ENCODE data around the gene CACNA1E.
A peak's percentile ranks its signal among the peaks of the same experiment; 100 is the strongest.

Gene CACNA1E

DNA sequence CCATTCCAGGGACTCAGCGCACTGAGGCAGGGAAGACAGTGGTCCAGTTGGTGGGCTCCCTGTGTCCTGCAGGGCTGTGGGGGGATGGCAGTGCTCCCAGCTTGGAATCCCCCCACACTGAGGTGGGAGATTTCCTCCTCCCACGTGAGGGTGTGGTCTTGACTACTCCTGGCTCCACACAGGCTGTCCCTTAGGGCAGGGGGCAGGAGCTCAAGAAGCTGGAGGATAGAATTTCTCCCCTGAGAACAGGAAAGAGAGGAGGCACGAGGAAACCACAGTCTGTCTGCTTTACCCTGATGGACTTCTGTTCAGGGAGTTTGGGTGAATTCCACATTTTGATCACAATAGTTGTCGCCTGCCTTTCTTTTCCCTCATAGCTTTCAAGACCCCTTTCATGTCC lies 62.1 kb downstream of the CACNA1E start:
- intact Hi-C loops (cut with DNase I): no loop called here
- DNase-seq: no peak

DNA sequence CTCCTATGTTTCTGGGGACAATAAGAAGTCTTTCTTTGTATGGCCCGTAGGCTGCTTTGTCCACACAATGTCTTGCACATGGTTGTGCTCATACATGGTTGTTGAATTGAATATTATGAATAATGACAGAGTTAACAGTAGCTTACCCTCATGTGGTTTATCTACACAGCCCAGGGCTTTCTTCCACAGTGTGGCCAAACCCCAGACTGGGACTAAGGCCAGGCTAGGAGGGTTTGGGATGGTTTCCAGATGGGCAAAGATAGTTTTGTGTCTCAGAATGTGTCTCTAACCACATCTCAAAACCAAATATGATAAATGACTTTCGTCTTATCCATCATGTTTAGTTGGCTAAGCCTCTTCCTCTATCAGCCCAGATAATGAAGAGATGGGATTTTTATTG lies 65.2 kb downstream of the CACNA1E start:
- intact Hi-C loops (cut with DNase I): no loop called here
- no peak for DNase-seq

DNA sequence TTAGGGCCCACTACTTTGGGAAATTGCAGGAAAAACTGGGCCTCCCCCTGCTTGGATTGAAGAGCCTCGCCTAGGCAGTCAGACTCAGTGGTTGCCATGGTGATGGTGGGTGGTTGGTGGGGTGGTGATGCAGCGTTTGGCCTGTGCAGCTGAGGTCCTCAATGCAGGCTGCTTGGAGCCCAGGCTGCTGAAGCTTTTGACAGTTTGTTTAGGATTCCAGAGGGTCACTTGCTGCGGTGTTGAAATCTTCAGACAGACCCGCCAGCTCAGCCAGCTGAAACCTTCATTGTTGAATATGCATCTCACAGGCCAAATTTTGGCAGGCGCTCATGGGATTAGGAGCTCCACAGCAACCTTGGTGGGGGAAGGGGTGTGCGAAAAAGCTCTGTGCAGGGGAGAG lies 67.9 kb downstream of the CACNA1E start:
- intact Hi-C loops (cut with DNase I): loop anchor here (10.0 kb wide), 1 partner anchor 66 kb away; the partner anchor contains the start of gene CACNA1E
- peak; percentile 68 to 96 (median 84) for DNase-seq

DNA sequence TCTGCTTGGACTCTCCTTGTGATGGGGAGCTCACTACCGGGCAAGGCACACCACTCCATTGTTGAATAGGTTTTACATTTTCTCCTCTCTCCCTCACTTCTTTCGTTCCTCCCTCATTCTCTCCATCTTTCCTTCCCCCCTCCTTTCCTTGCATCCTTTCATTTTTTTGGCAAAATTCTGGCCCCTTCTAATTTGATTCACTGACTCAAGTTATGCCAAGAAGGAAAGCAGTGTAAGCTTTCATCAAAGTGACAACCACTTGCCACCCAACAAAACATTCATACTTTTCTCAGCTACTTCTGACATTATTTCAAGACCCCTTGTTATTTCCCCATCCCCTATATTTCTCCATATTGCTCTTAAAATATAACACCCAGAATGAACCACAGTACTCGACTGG lies 68.4 kb downstream of the CACNA1E start:
- intact Hi-C loops (cut with DNase I): loop anchor here (10.0 kb wide), 1 partner anchor 67 kb away; the partner anchor contains the start of gene CACNA1E
- DNase-seq: no peak

DNA sequence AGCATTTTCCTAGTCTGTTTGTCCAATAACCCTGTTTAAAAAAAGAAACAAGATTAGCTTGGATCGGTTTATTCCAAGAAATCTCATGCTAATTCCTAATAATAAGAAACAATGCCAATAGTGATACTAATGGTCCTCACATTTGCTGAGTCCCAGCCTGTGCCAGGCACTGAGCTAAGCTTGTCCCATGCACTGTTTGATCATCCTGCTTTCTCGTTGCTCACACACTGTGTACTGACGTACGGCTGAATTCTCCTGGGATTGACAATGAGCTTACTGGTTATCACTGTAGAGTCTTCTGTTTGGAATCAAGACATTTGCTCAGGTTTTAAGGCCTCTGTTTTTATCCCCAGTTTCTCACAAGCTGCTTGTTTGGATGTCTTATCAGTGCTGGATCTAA lies 71.1 kb downstream of the CACNA1E start:
- peak in 32 of 42 donors; percentile 19 to 84 (median 52) for DNase-seq
- intact Hi-C loops (cut with DNase I): loop anchor here (10.0 kb wide), 1 partner anchor 70 kb away; the partner anchor contains the start of gene CACNA1E

DNA sequence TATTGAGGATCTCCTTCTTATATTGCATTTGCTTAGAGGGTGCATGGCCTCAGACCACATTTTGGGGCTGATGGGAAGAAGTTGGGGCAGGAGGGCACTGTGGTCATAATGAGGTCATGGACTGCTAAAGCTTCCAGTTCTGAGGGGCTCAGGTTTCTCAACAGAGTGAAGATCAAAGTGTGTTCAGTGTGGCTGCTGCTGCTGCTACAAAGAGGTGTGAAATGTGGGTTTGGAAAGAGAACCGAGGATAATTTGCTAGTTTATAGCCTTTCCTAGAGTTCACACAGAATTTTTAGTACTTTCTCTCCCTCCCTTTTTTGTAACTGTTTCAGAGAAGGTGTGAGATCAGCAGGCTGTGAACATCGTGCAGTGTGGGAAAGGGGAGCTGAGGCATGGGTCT lies 73.3 kb downstream of the CACNA1E start:
- no peak for DNase-seq

DNA sequence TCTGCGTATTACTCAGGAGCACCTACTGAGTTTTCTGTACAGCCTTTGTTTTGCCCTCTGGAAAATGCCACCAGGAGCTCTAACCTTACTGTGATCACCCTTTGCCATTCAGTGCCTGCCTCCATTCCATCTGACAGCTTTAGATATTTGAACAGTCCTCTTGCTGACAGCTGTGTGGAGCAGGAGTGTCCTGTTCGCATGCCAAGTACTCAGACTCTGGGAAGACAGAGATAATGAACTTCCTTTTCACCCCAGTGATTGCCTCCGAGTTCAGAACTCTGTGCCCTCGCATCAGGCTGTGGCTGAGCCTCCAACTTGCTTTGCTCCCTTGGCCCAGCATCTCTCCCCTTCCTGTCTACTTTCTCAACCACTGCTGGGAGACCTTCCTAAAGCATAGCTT lies 74.0 kb downstream of the CACNA1E start:
- peak in 7 of 42 donors; percentile 3 to 61 (median 27) for DNase-seq
- intact Hi-C loops (cut with DNase I): loop anchor here (10.0 kb wide), 1 partner anchor 73 kb away; the partner anchor contains the start of gene CACNA1E

More for the DNA sequence above, 73.3 kb downstream of the CACNA1E start:
- intact Hi-C loops (cut with DNase I): loop anchor here (10.0 kb wide), 1 partner anchor 72 kb away; the partner anchor contains the start of gene CACNA1E

DNA sequence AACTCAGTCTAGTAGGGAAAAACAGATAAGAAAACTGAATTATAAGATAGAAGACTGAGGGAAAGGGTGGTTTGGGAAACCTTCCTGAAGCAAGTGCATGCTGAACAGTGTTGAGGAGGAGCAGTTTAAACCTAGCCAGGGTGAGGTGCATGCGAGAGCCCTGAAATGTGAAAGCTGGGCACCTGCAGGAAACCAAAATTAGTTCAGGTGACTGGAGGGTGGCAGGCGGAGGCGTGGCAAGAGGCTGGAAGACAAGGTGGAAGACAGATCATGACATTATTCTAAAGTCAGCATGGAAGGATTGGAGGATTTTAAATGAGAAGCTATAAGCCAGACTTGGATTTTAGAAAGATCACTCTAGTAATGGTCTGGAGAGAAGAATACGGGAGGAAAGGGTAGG lies 75.1 kb downstream of the CACNA1E start:
- intact Hi-C loops (cut with DNase I): loop anchor here (10.0 kb wide), 1 partner anchor 74 kb away; the partner anchor contains the start of gene CACNA1E
- peak in 25 of 42 donors; percentile 28 to 78 (median 47) for DNase-seq

DNA sequence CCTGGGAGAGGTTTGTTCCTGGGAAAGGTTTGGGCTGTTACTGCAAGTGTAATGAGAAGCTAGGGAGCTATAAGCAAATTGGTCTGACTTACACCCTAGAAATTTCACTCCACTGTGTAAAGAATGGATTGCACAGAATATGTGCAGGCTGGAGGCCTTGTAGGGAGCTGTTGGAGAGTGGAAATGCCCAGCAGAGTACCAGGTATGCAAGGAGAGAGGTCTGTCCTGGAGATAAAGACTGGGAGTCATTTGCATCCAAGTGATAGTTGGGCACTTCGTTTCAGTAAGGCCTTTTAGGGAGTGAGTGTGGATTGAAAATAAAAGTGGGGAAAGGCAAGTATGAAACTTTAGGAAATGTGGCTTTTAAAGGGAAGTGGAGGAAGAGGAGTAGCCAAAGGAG lies 75.8 kb downstream of the CACNA1E start:
- intact Hi-C loops (cut with DNase I): loop anchor here (10.0 kb wide), 1 partner anchor 74 kb away; the partner anchor contains the start of gene CACNA1E

DNA sequence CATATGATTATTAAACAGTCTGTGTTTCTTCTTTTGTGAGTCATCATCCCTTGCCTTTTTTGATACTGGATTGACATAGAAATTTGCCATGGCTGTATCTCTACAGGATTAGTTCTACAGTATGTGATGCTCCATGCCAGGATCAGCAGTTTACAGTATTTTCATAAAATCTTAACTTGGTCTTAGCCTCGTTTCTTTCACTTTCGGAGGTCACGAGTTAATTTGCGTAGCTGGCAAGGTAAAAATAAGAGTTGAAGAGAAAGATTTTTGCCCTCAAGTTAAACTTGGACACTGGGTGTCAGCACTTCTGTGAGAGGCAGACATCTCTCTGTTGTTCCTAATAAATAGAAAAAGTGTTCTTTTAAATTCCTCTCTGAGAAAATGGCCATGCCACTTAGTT lies 79.1 kb downstream of the CACNA1E start:
- intact Hi-C loops (cut with DNase I): no loop called here
- DNase-seq: no peak

More for the DNA sequence above, 75.8 kb downstream of the CACNA1E start:
- no peak for DNase-seq

DNA sequence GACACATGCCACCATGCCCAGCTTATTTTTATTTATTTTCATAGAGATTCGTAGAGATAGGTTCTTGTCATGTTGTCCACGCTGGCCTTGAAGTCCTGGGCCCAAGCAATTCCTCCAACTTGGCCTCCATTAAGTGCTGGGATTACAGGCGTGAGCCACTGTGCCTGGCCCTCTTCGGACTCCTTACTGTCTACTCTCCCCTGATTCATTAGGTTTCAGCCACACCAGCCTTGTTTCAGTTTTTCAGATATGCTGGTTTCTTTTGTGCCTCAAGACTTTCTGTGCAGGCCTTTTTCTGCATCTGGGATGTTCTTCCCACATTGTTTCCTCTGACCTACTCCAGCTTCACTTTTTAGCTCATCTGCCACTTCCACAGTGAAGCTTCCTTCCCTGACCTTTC lies 85.4 kb downstream of the CACNA1E start:
- intact Hi-C loops (cut with DNase I): no loop called here
- no peak for DNase-seq

DNA sequence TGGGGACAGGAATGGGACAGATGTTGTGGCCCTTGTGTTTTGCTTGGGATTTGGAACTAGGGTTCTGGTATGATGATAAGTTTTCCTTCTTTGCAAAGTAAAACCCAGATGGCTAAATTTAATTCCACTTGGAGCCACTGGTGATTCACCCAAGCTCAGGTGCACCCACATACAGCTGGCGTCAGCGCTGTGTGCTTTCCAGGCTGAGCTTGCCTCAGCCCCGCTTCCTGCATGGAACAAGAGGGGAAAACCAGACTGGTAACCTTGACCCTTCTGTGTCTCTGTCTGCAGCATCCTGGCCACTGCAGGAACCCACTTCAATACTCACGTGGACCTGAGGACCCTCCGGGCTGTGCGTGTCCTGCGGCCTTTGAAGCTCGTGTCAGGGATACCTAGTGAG lies 94.2 kb downstream of the CACNA1E start:
- intact Hi-C loops (cut with DNase I): no loop called here
- peak in 32 of 42 donors; percentile 25 to 81 (median 55) for DNase-seq

DNA sequence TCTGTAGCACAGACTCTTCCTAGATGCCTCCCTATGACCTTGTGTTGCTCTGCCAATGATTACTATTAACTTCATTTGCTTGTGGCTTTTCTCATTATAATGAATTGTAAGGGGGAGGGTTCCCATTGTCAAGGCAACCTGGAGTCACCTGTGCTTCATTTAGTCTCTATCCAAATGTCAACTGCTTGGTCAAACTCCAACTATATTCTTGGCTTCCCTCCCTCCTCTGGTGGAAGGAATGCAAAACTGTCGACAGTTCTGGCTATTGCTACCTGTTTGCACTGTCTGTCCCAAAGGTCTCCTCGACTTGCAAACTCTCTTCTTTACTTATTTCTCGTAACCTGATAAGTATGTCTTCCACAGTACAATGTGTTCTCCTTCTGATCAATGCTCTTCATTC lies 100.3 kb downstream of the CACNA1E start:
- DNase-seq: no peak
- intact Hi-C loops (cut with DNase I): no loop called here

DNA sequence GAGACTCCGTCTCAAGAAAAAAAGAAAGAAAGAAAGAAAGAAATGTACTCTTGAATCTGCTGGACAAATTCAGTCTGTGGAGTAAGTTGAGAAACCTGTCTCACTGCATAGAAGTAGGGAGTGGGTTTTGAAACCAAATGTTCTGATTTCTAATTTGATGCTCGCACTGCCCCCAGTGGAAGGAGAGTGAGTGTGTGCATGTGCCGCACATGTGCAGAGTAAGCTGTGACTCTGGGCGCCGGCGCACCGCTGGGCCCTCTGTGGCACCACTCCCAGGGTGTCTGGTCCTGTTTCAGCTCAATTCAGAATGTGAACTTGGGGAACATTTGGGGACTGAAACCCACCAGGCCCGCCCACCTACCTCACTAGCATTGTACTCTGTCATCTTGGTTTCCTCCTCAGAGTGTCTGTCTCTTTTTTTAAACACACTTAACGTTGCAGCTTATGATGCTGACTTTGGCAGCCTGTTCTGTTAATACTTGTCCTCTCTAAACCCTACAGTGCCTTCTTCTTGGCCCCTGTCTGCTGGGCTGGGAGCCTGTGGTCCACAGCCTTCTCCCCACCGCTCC lies 104.6 kb downstream of the CACNA1E start:
- peak in 32 of 42 donors; percentile 22 to 71 (median 47) for DNase-seq
- intact Hi-C loops (cut with DNase I): no loop called here

DNA sequence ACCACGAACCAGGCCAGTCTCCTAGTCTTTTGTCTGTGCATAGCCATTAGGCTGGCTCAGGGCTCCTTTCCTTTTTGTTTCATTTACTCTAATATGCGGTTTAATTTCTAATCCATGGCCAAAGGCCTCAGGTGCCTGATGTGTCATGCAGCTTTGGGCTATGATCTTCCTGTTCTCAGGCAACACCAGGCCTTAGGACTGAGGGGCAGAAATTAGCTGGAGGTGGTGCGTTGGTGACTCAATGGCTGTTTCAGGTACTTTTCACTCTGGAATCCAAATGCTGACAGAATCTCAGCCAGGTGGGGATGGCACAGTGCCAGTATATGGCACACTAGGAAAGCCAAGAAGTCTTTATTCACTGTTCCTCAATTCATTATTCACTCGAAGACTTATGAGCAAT lies 105.3 kb downstream of the CACNA1E start:
- no peak for DNase-seq
- intact Hi-C loops (cut with DNase I): no loop called here

DNA sequence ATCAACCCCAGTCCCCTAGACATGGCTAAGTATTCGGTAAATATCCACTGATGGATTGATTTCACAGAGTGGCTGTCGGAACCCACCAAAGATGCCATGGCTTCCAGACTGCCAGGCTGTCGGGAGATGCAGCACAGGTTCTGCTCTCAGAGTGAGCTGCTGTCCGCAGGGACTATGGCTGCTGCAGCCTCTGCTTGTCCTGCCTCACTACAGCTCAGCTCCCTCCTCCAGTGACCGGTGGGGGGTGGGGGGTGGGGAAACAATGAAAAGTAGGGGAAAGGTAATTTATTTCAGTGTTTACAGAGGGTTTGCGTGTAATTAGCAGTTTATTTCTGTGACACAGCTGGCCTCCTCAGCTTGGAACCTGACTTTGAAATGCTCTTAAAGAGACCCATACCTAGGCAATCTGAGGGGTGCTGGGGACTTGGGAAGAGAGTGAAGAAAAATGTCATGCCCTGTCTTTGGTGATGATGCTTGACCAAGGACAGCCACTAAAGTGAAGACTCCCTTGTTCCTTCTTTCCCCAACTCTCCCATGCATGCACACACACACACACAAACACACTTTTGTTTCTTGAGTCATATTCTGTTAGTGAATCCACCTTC lies 109.0 kb downstream of the CACNA1E start:
- peak in 1 of 42 donors; percentile 33 for DNase-seq
- intact Hi-C loops (cut with DNase I): no loop called here

DNA sequence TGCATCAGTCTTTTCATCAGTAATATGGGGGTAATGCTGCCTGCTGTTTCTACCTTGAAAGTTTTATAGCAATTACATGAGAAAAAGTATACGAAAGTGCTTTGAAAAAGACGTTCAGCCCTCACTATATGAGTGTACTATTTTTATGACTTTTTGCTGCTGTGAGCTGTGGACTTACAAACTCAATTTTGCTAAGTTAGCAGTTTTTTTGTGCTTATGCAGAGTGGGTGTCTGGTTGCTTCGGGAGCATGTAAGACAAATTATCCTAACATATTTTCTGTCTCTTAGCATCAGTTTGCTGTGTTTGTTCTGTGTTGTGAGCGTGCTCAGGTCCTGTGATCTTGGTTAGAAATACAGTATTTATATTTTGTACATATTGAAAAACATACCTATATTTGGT lies 109.7 kb downstream of the CACNA1E start:
- DNase-seq: peak in 1 of 42 donors; percentile 5
- intact Hi-C loops (cut with DNase I): no loop called here

DNA sequence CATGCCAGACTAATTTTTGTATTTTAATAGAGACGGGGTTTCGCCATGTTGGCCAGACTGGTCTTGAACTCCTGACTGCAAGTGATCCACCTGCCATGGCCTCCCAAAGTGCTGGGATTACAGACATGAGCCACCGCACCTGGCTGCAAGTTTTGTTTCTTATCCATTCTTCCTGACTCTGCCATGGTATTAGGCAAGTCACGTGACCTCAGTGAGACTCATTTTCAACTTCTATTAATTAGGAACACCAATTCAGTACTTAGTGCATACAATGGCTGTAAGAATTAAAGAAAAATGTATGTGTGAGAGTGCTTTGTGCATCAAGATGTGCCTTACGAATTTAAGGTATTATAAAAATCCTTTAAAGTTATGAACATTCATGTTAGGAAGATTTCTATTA lies 111.2 kb downstream of the CACNA1E start:
- DNase-seq: no peak
- intact Hi-C loops (cut with DNase I): no loop called here

DNA sequence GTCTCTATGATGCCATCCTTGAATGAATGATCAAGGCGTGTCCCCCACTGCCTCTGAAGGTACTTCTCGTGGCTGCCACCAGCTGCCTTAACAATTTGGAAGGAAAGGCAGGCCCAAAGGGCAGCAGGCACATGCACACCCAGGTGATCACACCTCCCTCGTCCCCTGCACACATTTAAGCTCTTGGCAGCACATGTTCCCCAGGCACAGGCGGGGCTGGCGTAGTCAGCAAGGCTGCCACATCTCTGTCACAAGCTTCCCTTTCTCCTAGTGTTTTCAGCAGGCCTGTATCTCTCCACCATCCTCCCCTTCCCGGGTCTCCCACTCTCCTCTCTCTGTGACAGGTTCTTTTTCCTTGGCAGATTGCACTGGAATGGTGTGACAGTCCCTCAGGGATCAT lies 111.9 kb downstream of the CACNA1E start:
- intact Hi-C loops (cut with DNase I): no loop called here
- peak in 32 of 42 donors; percentile 21 to 74 (median 52) for DNase-seq

DNA sequence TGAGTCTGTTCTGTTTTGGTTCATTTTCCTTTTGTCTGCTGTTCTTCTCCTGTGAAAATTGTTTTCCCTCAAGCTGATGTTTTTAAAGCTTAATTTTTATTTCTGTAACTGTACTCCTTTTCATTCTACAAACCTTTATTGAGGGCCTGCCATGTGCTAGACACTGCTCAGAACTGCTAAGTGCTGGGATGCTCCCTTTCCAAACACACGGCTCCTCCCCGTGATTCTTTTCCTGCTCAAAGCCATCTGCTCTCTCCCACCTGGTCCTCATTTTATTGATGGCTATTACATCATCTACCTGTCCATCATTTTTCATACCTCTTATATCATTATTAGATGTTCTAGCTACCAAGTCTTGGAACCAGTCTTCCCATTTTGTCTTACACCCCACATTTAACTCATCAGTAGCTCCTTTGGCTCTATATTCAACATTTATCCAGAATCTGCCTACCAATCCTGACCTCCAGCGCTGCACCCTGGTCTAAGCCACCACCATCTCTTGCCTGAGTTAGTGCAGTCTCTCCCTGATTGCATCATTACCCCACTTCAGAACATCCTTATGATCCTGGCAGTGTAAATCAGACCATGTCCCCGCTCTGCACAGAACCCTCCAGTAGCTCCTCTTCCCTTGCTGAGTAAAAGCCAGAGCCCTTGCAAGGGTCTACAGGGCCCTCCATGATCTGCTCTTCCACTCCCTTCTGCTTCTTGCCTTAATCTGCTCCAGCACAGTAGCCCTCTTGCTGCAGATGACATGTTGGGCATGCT lies 118.1 kb downstream of the CACNA1E start:
- intact Hi-C loops (cut with DNase I): no loop called here
- peak in 8 of 42 donors; percentile 21 to 64 (median 37) for DNase-seq
